Prostate gland (tissue), 2 donors: ENCODE results near the gene DHRS7B.
A peak's percentile ranks its signal among the peaks of the same experiment; 100 is the strongest.

Source experiments
- CTCF ChIP-seq, 4 experiments: fragments of 200-600 bp in 2 of 4; fragments of 450-650 bp in 2 of 4; sonication (generic) in 2 of 4; IDR thresholded peaks; 1 replicate in 3 of 4; 2 replicates in 1 of 4; pipeline ENCODE4 v1.5.1; 2016 to 2019; ENCODE audit warnings: antibody characterized with exemption in 4 of 4, mild to moderate bottlenecking in 2 of 4, moderate library complexity in 2 of 4
- POLR2A ChIP-seq: fragments of 450-650 bp; IDR thresholded peaks from one replicate; pipeline ENCODE4 v1.6.1; 2016; ENCODE audit warnings: antibody characterized with exemption, mild to moderate bottlenecking

GRCh38 chr17:21209511-21210175 is 82.9 kb downstream of the DHRS7B start:
- peak; percentile 27 for TF ChIP-seq POLR2A
- no peak for TF ChIP-seq CTCF (IDR thresholded peaks at IDR 0.05)
